Epithelial cell of proximal tubule (primary cell): ENCODE data around the gene EGR2. TPM values are rescaled to one million over a fixed set of nuclear protein-coding genes. Genes with fewer than 3 reads are reported as not detected.
A peak's percentile ranks its signal among the peaks of the same experiment; 100 is the strongest.

Experiments
- DNase-seq: peaks from one replicate; pipeline ENCODE4 v3.0.0-alpha.2; 2011; ENCODE audit warnings: low read depth
- H3K4me3 ChIP-seq: 2 replicates; pipeline ENCODE4 v1.5.1; 2011; ENCODE audit warnings: low read depth, mild to moderate bottlenecking, low read length
- total RNA-seq: library from RNA; depleted of rRNA; stranded (reverse); fragments of >200 nt; gene quantifications from 2 replicates; pipeline ENCODE4 v1.2.3, GENCODE V29; 2015
- TF ChIP-seq, protein P1 (sequence below): conservative IDR thresholded peaks from 2 replicates; pipeline ENCODE4 v1.5.1; 2012; ENCODE audit warnings: low read depth, mild to moderate bottlenecking, low read length

EGR2 gene
- total RNA-seq, 1 donor from 2014 or later, result 0.06 TPM

DNA sequence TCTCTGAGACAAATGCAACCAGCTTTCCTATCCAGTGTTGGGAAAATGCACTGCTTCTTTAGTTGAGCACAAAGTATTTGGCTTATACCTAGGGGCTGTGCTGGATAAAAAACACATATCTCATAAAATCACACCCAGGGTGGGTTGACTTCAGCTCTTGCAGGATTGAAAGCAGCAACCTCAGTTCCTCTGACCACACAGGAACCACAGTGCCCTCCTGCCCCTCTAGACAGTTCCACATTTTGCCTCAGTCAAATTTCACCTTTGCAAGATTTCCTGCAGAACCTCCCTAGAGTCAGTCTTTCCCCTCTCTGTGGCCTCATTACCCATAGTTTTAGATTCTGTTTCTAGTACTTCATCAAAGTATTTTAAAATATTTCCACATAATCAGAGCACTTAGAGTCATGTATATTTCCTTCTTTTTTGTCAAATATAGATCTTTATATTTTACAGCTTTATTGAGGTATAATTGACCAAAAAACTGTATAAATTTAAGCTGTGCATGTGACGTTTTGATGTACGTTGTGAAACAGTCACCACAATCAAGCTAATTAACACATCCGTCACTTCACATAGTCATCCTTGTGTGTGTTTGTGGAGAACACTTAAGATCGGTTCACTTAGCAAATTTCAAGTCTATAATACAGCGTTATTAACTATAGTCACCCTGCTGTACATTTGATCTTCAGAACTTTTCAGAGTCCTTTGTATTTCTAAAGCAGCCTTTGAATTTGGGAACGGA is 37.0 kb upstream of the EGR2 start:
- TF ChIP-seq, protein P1, sequence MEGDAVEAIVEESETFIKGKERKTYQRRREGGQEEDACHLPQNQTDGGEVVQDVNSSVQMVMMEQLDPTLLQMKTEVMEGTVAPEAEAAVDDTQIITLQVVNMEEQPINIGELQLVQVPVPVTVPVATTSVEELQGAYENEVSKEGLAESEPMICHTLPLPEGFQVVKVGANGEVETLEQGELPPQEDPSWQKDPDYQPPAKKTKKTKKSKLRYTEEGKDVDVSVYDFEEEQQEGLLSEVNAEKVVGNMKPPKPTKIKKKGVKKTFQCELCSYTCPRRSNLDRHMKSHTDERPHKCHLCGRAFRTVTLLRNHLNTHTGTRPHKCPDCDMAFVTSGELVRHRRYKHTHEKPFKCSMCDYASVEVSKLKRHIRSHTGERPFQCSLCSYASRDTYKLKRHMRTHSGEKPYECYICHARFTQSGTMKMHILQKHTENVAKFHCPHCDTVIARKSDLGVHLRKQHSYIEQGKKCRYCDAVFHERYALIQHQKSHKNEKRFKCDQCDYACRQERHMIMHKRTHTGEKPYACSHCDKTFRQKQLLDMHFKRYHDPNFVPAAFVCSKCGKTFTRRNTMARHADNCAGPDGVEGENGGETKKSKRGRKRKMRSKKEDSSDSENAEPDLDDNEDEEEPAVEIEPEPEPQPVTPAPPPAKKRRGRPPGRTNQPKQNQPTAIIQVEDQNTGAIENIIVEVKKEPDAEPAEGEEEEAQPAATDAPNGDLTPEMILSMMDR, result no peak
- H3K4me3 ChIP-seq, result no peak overlapping the region
- DNase-seq, result no peak

- TF ChIP-seq, protein P1, result peak; percentile 66
- no peak overlapping the region for H3K4me3 ChIP-seq
- no peak for DNase-seq
Observed at GRCh38 chr10:62851442-62851841, 35.3 kb upstream of the EGR2 start.

- TF ChIP-seq, protein P1, result no peak
- H3K4me3 ChIP-seq, result no peak overlapping the region
- no peak for DNase-seq
Observed at GRCh38 chr10:62850646-62851045, 34.5 kb upstream of the EGR2 start.

GRCh38 chr10:62847433-62847832 is 31.3 kb upstream of the EGR2 start:
- no peak for DNase-seq
- no peak overlapping the region for H3K4me3 ChIP-seq
- TF ChIP-seq, protein P1, result no peak

GRCh38 chr10:62844280-62845011 is 28.3 kb upstream of the EGR2 start:
- no peak overlapping the region for H3K4me3 ChIP-seq
- DNase-seq, result no peak
- TF ChIP-seq, protein P1, result no peak

DNA sequence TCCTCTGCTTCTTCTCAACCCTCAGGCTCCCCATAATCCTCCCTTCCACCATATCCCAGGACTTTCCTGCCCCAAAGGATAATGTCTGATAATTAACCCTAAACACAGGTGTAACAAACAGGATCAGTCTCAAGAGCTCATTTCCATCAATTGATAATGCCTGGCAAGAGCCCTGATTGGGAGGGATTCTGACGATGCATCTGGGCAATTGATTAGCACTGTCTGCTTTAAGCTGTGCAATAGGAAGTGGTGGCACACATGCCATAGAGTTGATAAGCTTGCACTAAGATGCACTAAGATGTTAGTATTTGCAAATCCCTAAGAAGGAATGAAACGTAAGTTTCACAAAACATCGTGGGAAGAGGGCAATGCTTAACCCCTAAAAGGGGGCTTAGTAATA is 27.4 kb upstream of the EGR2 start:
- no peak for DNase-seq
- TF ChIP-seq, protein P1, result no peak
- H3K4me3 ChIP-seq, result no peak overlapping the region
